IMR-90 (cell line): ENCODE measurements around the gene SRP9. TPM values are rescaled to one million over a fixed set of nuclear protein-coding genes. Genes with fewer than 3 reads are reported as not detected.

ENCODE experiments used
- ATAC-seq: fragments of 200-7000 bp; cut with Tn5 transposase; 2 replicates; pipeline ENCODE4 v1.9.1; 2020; ENCODE audit warnings: low read depth, mild to moderate bottlenecking, moderate library complexity
- BruUV-seq: library from RNA; stranded (reverse); fragments of 400-500 nt; replicated peaks from 2 replicates; lab custom pipeline; 2021; lab: Mats Ljungman, UMichigan
- CTCF ChIA-PET: fragments of 300-600 bp; formaldehyde crosslinking; extraction: SDS; loops from one replicate; lab custom pipeline; 2021; ENCODE audit warnings: antibody characterized with exemption; lab: Yijun Ruan, JAX
- POLR2A ChIA-PET: fragments of 300-600 bp; sonication (Branson Sonifier 250); formaldehyde crosslinking; loops from one replicate; lab custom pipeline; 2022; ENCODE audit warnings: antibody characterized with exemption; ENCODE audit not compliant: unreplicated experiment; lab: Charles Lee
- DNase-seq: peaks from one replicate; pipeline ENCODE4 v3.0.0; 2013
- H2AFZ ChIP-seq: replicated peaks from 2 replicates; pipeline ENCODE3; 2013; ENCODE audit warnings: low read length, mild to moderate bottlenecking; ENCODE audit not compliant: poor library complexity
- H2AK5ac ChIP-seq: 2 replicates; pipeline ENCODE4 v1.6.1; 2013; ENCODE audit warnings: low read depth, low read length, inconsistent platforms
- H2AK9ac ChIP-seq: replicated peaks from 2 replicates; pipeline ENCODE3; 2013; ENCODE audit warnings: mild to moderate bottlenecking, low read depth, low read length, moderate library complexity; ENCODE audit not compliant: poor library complexity
- H2BK120ac ChIP-seq: 2 replicates; pipeline ENCODE4 v1.6.1; 2013; ENCODE audit warnings: low read depth, low read length, inconsistent platforms
- H2BK15ac ChIP-seq: 3 replicates; pipeline ENCODE4 v1.6.1; 2013; ENCODE audit warnings: low read depth, low read length, inconsistent platforms
- H2BK20ac ChIP-seq: 2 replicates; pipeline ENCODE4 v1.6.1; 2013; ENCODE audit warnings: low read depth, mild to moderate bottlenecking, inconsistent platforms, low read length, moderate library complexity
- H2BK5ac ChIP-seq: 2 replicates; pipeline ENCODE4 v1.6.1; 2013; ENCODE audit warnings: mild to moderate bottlenecking, low read depth, low read length, inconsistent platforms; ENCODE audit not compliant: poor library complexity, severe bottlenecking
- H3K14ac ChIP-seq: replicated peaks from 2 replicates; pipeline ENCODE4 v1.6.1; 2013; ENCODE audit warnings: low read depth, low read length, inconsistent platforms
- H3K18ac ChIP-seq: 2 replicates; pipeline ENCODE4 v1.6.1; 2013; ENCODE audit warnings: low read depth, low read length, control low read depth
- H3K23ac ChIP-seq: 2 replicates; pipeline ENCODE4 v1.6.1; 2013; ENCODE audit warnings: low read depth, low read length, inconsistent platforms
- H3K27ac ChIP-seq: 2 replicates; pipeline ENCODE4 v1.5.1; 2013; ENCODE audit warnings: mild to moderate bottlenecking, control low read depth, low read length; ENCODE audit not compliant: insufficient read depth
- H3K27me3 ChIP-seq: 2 replicates; pipeline ENCODE4 v1.6.1; 2013; ENCODE audit warnings: low read length; ENCODE audit not compliant: control insufficient read depth, insufficient read depth
- H3K36me3 ChIP-seq: 2 replicates; pipeline ENCODE4 v1.6.1; 2013; ENCODE audit warnings: low read length, mixed read lengths; ENCODE audit not compliant: control insufficient read depth, insufficient read depth
- H3K4ac ChIP-seq: 2 replicates; pipeline ENCODE4 v1.6.1; 2013; ENCODE audit warnings: low read depth, low read length, inconsistent platforms
- H3K4me1 ChIP-seq: 2 replicates; pipeline ENCODE4 v1.6.1; 2013; ENCODE audit warnings: low read length, mixed read lengths; ENCODE audit not compliant: control insufficient read depth, insufficient read depth
- H3K4me2 ChIP-seq: 2 replicates; pipeline ENCODE4 v1.6.1; 2013; ENCODE audit warnings: low read depth, mild to moderate bottlenecking, control low read depth, low read length, moderate library complexity
- H3K4me3 ChIP-seq: 2 replicates; pipeline ENCODE4 v1.5.1; 2013; ENCODE audit warnings: low read depth, mild to moderate bottlenecking, control low read depth, low read length, moderate library complexity; ENCODE audit not compliant: insufficient read depth
- H3K56ac ChIP-seq: 2 replicates; pipeline ENCODE4 v1.6.1; 2013; ENCODE audit warnings: low read length, inconsistent platforms; ENCODE audit not compliant: insufficient read depth; ENCODE audit errors: extremely low read depth
- H3K79me1 ChIP-seq, 2 experiments: 2 replicates each; pipeline ENCODE4 v1.6.1; 2013; ENCODE audit warnings: low read length in 2 of 2, inconsistent platforms in 1 of 2, low read depth in 1 of 2
- H3K9ac ChIP-seq: 2 replicates; pipeline ENCODE4 v1.6.1; 2013; ENCODE audit warnings: low read depth, low read length, control low read depth
- H3K9me1 ChIP-seq: 2 replicates; pipeline ENCODE4 v1.6.1; 2013; ENCODE audit warnings: low read length, inconsistent platforms; ENCODE audit not compliant: insufficient read depth
- H3K9me3 ChIP-seq: 2 replicates; pipeline ENCODE4 v1.6.1; 2013; ENCODE audit warnings: low read length; ENCODE audit not compliant: control insufficient read depth, insufficient read depth
- H4K20me1 ChIP-seq: 2 replicates; pipeline ENCODE4 v1.6.1; 2013; ENCODE audit warnings: low read length, inconsistent platforms; ENCODE audit not compliant: insufficient read depth
- H4K5ac ChIP-seq: 2 replicates; pipeline ENCODE4 v1.6.1; 2013; ENCODE audit warnings: mild to moderate bottlenecking, low read depth, low read length, control low read depth
- H4K8ac ChIP-seq, 2 experiments: 2 replicates each; pipeline ENCODE4 v1.6.1; 2013; ENCODE audit warnings: low read depth in 2 of 2, low read length in 2 of 2, control low read depth in 1 of 2, inconsistent platforms in 1 of 2
- H4K91ac ChIP-seq: 2 replicates; pipeline ENCODE4 v1.6.1; 2013; ENCODE audit warnings: low read depth, low read length, inconsistent platforms; ENCODE audit not compliant: insufficient read depth
- CEBPB ChIP-seq: IDR thresholded peaks from 2 replicates; pipeline ENCODE4 v1.6.1; 2012; ENCODE audit warnings: low read depth, low read length, improper control_type of control experiment
- CHD1 ChIP-seq: IDR thresholded peaks from 2 replicates; pipeline ENCODE4 v1.6.1; 2012; ENCODE audit warnings: low read depth, low read length, improper control_type of control experiment
- FOS ChIP-seq: fragments of 150-350 bp; IDR thresholded peaks from 2 replicates; pipeline ENCODE4 v1.6.1; 2016; ENCODE audit warnings: low read depth, low read length
- MAFK ChIP-seq: IDR thresholded peaks from 2 replicates; pipeline ENCODE4 v1.6.1; 2012; ENCODE audit warnings: low read depth, low read length, improper control_type of control experiment
- MAZ ChIP-seq: IDR thresholded peaks from 2 replicates; pipeline ENCODE4 v1.6.1; 2012; ENCODE audit warnings: low read depth, mild to moderate bottlenecking, low read length, improper control_type of control experiment, moderate library complexity, borderline replicate concordance
- MXI1 ChIP-seq: IDR thresholded peaks from 2 replicates; pipeline ENCODE4 v1.6.1; 2012; ENCODE audit warnings: low read depth, mild to moderate bottlenecking, low read length, moderate library complexity, borderline replicate concordance
- NFE2L2 ChIP-seq: fragments of 150-350 bp; IDR thresholded peaks from 2 replicates; pipeline ENCODE4 v1.6.1; 2016; ENCODE audit warnings: low read depth, mild to moderate bottlenecking, low read length
- RAD21 ChIP-seq: IDR thresholded peaks from 2 replicates; pipeline ENCODE4 v1.6.1; 2012; ENCODE audit warnings: low read length, improper control_type of control experiment
- RCOR1 ChIP-seq: IDR thresholded peaks from 2 replicates; pipeline ENCODE4 v1.6.1; 2012; ENCODE audit warnings: mild to moderate bottlenecking, low read length, improper control_type of control experiment; ENCODE audit not compliant: insufficient replicate concordance
- RFX5 ChIP-seq: IDR thresholded peaks from 2 replicates; pipeline ENCODE4 v1.8.0; 2012; ENCODE audit warnings: low read depth, mild to moderate bottlenecking, low read length, moderate library complexity
- WGBS, 2 experiments: methylation state at CpG; one replicate each; pipeline versions ENCODE4 v1.1.5 to v1.1.7; 2013; ENCODE audit warnings: missing lambda C conversion rate in 2 of 2; ENCODE audit not compliant: insufficient read length in 1 of 2; ENCODE audit errors: extremely low coverage in 2 of 2; 5-methylcytosine and 5-hydroxymethylcytosine counted together
- dilution Hi-C: fragments of 300-500 bp; cut with HindIII; formaldehyde crosslinking; loops from one replicate; pipeline ENCODE4 v1.14.3; 2018; ENCODE audit warnings: low sequenced_read_pairs; ENCODE audit not compliant: unreplicated experiment
- in situ Hi-C: fragments of 300-500 bp; cut with MboI; formaldehyde crosslinking; loops from 3 replicates; pipeline ENCODE4 v1.14.3; 2019; ENCODE audit warnings: low sequenced_read_pairs, inconsistent platforms, mixed read lengths
- intact Hi-C: fragments of 100-400 bp; cut with micrococcal nuclease; formaldehyde crosslinking; loops from 2 replicates; pipeline ENCODE4 v1.10.0; 2022
- polyA plus RNA-seq, 3 experiments: library from polyadenylated mRNA; depleted of rRNA; stranded (reverse); fragments of >200 nt; gene quantifications; 2 replicates each; pipeline ENCODE4 v1.2.3, GENCODE V29; 2012; ENCODE audit warnings: low replicate concordance in 1 of 3
- total RNA-seq: library from RNA; depleted of rRNA; stranded (reverse); fragments of >200 nt; gene quantifications from 2 replicates; pipeline ENCODE4 v1.2.3, GENCODE V29; 2012
- TF ChIP-seq, protein P1 (sequence below): fragments of 150-350 bp; IDR thresholded peaks from 2 replicates; pipeline ENCODE4 v1.6.1; 2016; ENCODE audit warnings: low read depth, mild to moderate bottlenecking, low read length, moderate library complexity, borderline replicate concordance
- TF ChIP-seq, protein P2 (sequence below): conservative IDR thresholded peaks from 2 replicates; pipeline ENCODE4 v1.5.1; 2012; ENCODE audit warnings: mild to moderate bottlenecking, low read depth, low read length, improper control_type of control experiment

SRP9 gene
- total and polyA plus RNA-seq, 2 of the 4 experiments (the other 2 are of a cell fraction) = 230 to 295 TPM

DNA sequence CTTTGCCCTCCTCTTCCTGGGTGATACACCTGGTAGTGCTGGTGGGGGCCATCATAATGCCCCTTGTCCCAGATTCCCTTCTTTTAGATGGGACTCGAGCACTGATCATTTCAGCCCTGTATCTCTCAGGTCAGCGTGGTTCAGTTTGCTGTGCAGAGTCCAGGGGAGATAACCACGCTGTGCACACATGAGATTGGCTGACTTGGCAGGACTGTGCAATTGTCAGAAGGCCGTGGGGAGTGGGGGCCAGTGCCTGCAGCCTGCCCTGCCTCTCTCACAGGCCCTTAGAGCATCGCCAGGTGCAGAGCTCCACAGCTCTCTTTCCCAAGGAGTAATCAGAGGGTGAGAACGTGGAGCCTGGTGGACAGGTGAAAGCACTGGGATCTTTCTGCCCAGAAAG is 47.5 kb downstream of the SRP9 start:
- DNase-seq (no peak), ATAC-seq (no peak)
- CTCF ChIA-PET = no interaction called here
- Histone ChIP-seq H3K4ac (no peak overlapping the region), H3K36me3 (peaks cover 4% of the 10 kb centered on the region), H2BK20ac (no peak overlapping the region), H3K27me3 (no peaks in the 10 kb centered on the region), H3K9ac (no peak overlapping the region), H4K20me1 (no peaks in the 10 kb centered on the region; the same call in 1 of the 2 replicates), H2BK15ac (no peak overlapping the region), H3K79me1 (0 out of 4 replicates have a peak, but pooled peaks cover 0 to 2% of the 10 kb centered on the region in 2 experiments), H2AK9ac (no peak overlapping the region), H3K18ac (no peak overlapping the region), H3K4me2 (no peak overlapping the region), H3K4me1 (peaks cover 2% of the 10 kb centered on the region; the same call in 1 of the 2 replicates), H2BK5ac (no peak overlapping the region), H3K9me1 (0 out of 2 replicates have a peak, but pooled peaks cover 5% of the 10 kb centered on the region), H3K4me3 (no peak overlapping the region), H2AFZ (no peak overlapping the region), H4K5ac (no peak overlapping the region), H4K8ac (no peak overlapping the region), H3K27ac (no peak overlapping the region), H3K23ac (no peak overlapping the region), H3K56ac (no peak overlapping the region), H3K9me3 (no peaks in the 10 kb centered on the region), H2AK5ac (no peak overlapping the region), H2BK120ac (no peak overlapping the region), H4K91ac (no peak overlapping the region), H3K14ac (no peak overlapping the region)
- no TSS peak for BruUV-seq
- dilution Hi-C loops = no loop called here
- POLR2A ChIA-PET = no interaction called here
- in situ Hi-C loops = no loop called here
- 72% methylated on average over 2 of the region's 6 CpGs; no CpG with 5 or more reads in 1 of the 2 experiments for WGBS, 2 experiments
- no peak for TF ChIP-seq MAFK
- TF ChIP-seq NFE2L2 = no peak
- no peak for TF ChIP-seq RCOR1
- no peak for TF ChIP-seq MXI1
- no peak for TF ChIP-seq MAZ
- TF ChIP-seq RAD21 = no peak
- TF ChIP-seq FOS = no peak
- no peak for TF ChIP-seq CHD1
- TF ChIP-seq CEBPB = no peak
- TF ChIP-seq, protein P1, sequence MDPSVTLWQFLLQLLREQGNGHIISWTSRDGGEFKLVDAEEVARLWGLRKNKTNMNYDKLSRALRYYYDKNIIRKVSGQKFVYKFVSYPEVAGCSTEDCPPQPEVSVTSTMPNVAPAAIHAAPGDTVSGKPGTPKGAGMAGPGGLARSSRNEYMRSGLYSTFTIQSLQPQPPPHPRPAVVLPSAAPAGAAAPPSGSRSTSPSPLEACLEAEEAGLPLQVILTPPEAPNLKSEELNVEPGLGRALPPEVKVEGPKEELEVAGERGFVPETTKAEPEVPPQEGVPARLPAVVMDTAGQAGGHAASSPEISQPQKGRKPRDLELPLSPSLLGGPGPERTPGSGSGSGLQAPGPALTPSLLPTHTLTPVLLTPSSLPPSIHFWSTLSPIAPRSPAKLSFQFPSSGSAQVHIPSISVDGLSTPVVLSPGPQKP = no peak
- no peak for TF ChIP-seq RFX5
- TF ChIP-seq, protein P2, sequence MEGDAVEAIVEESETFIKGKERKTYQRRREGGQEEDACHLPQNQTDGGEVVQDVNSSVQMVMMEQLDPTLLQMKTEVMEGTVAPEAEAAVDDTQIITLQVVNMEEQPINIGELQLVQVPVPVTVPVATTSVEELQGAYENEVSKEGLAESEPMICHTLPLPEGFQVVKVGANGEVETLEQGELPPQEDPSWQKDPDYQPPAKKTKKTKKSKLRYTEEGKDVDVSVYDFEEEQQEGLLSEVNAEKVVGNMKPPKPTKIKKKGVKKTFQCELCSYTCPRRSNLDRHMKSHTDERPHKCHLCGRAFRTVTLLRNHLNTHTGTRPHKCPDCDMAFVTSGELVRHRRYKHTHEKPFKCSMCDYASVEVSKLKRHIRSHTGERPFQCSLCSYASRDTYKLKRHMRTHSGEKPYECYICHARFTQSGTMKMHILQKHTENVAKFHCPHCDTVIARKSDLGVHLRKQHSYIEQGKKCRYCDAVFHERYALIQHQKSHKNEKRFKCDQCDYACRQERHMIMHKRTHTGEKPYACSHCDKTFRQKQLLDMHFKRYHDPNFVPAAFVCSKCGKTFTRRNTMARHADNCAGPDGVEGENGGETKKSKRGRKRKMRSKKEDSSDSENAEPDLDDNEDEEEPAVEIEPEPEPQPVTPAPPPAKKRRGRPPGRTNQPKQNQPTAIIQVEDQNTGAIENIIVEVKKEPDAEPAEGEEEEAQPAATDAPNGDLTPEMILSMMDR = no peak
- intact Hi-C loops = no loop called here
